ENCODE results near the gene BCO2.

Gene BCO2

DNA sequence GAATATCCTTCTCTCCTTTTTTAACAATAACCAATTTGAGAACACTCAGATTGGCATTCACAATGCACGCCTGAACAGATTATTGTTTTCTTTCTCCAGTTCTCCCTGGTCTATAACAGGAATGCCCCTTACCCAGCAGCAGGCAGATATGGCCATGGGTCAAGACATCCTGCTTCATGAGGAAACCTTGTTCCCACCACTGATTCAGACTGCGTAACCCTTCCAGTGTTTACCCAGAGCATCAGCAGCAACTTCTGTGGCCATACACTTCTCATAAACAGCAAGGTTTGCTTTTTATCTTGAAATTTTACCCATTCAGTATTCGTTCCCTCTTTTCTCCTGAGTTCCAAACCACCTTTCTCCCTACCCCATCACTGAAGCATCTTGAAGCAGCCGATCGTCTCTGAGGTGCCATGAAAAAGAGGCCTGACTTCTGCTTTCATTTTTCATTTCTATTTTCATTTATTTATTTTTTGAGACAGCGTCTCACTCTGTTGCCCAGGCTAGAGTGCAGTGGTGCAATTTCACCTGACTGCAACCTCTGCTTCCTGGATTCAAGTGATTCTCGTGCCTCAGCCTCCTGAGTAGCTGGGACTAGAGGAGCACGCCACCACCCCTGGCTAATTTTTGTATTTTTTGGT is 60.6 kb downstream of the BCO2 start:
- peaks cover 34 to 59% (median 41%) of the 10 kb centered on the region in 5 donors for H3K36me3 ChIP-seq (ENCODE audit: control insufficient read depth in 5 of 5, insufficient read depth in 5 of 5, low read length in 5 of 5)
- H3K9ac ChIP-seq (ENCODE audit: low read length in 5 of 5) = no peak overlapping the region
- H3K27me3 ChIP-seq (ENCODE audit: control insufficient read depth in 5 of 5, insufficient read depth in 4 of 5, low read length in 5 of 5) = no peaks in the 10 kb centered on the region
- peaks cover 0 to 2% (median 0%) of the 10 kb centered on the region in 5 donors for H3K4me1 ChIP-seq (ENCODE audit: control insufficient read depth in 5 of 5, insufficient read depth in 5 of 5, low read length in 5 of 5)
- no peak overlapping the region for H3K4me3 ChIP-seq (ENCODE audit: low read depth in 1 of 5, low read length in 5 of 5)
- no peak overlapping the region for H3K27ac ChIP-seq (ENCODE audit: low read depth, low read length)
- no peaks in the 10 kb centered on the region for H3K9me3 ChIP-seq (ENCODE audit: control insufficient read depth in 5 of 5, low read length in 5 of 5)

DNA sequence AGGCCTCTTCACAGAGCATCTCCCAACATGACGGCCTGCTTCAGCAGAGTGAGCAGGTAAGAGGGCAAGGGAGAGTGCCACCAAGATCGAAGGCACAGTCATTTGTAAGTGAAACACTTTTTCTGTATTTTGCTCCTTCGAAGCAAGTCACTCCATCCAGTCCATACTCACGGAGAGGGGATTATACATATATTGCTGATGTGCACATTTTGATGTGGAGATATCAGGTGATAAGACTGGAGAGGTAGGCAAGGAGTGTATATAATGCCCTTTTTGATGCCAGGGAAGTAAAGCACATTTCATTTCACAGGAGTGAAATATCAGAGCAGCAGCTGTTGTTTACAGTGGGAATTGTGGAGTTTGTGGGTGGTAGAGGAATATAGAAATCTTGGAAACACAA is 62.1 kb downstream of the BCO2 start:
- Histone ChIP-seq H3K9ac (ENCODE audit: low read length in 5 of 5) (no peak overlapping the region), H3K4me3 (ENCODE audit: low read depth in 1 of 5, low read length in 5 of 5) (no peak overlapping the region), H3K4me1 (ENCODE audit: control insufficient read depth in 5 of 5, insufficient read depth in 5 of 5, low read length in 5 of 5) (peaks cover 0 to 13% (median 8%) of the 10 kb centered on the region in 5 donors), H3K36me3 (ENCODE audit: control insufficient read depth in 5 of 5, insufficient read depth in 5 of 5, low read length in 5 of 5) (peaks cover 32 to 50% (median 37%) of the 10 kb centered on the region in 5 donors), H3K27me3 (ENCODE audit: control insufficient read depth in 5 of 5, insufficient read depth in 4 of 5, low read length in 5 of 5) (no peaks in the 10 kb centered on the region), H3K27ac (ENCODE audit: low read depth, low read length) (no peak overlapping the region), H3K9me3 (ENCODE audit: control insufficient read depth in 5 of 5, low read length in 5 of 5) (no peaks in the 10 kb centered on the region)

DNA sequence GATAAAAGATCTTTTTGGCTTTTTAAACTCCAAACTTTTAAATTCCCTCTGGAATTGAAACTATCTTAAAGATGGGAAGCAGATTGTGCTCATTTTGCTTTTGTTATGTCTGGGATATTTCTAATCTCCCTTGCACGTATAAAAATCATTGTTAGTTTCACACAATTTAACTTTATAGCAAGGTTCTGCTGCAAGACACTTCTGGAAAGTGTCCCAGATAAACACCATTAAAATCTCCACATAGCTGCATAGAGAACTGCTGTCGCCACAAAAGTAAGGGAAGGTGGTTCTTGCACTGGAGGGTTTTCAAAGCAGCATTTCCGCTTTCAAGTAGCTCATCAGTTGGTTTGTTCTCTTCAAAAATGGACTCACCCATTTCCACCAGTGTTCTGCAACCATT is 62.7 kb downstream of the BCO2 start:
- Histone ChIP-seq H3K36me3 (ENCODE audit: control insufficient read depth in 5 of 5, insufficient read depth in 5 of 5, low read length in 5 of 5) (peaks cover 32 to 44% (median 34%) of the 10 kb centered on the region in 5 donors), H3K27ac (ENCODE audit: low read depth, low read length) (no peak overlapping the region), H3K4me3 (ENCODE audit: low read depth in 1 of 5, low read length in 5 of 5) (no peak overlapping the region), H3K4me1 (ENCODE audit: control insufficient read depth in 5 of 5, insufficient read depth in 5 of 5, low read length in 5 of 5) (peaks cover 0 to 13% (median 8%) of the 10 kb centered on the region in 5 donors), H3K27me3 (ENCODE audit: control insufficient read depth in 5 of 5, insufficient read depth in 4 of 5, low read length in 5 of 5) (no peaks in the 10 kb centered on the region), H3K9me3 (ENCODE audit: control insufficient read depth in 5 of 5, low read length in 5 of 5) (no peaks in the 10 kb centered on the region), H3K9ac (ENCODE audit: low read length in 5 of 5) (no peak overlapping the region)

DNA sequence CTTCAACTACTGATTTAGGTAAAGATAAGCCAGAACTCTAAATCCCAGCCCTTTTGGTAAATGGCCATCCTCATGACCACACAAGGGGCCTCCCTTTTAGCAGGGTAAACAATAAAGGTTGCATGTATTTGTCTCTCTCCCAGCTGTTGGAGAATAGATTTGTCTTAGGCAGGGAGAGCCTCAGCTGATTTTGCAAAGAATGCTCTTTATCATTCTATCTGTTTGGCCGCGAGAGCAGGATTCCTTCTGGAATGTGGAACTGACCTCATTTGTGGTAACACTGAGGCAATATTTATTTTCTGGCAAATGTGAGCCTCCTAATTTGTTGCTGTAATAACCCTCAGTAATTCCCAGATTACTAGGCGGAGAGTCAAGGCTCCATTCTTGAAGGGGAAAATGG is 66.2 kb downstream of the BCO2 start:
- H3K36me3 ChIP-seq (ENCODE audit: control insufficient read depth in 5 of 5, insufficient read depth in 5 of 5, low read length in 5 of 5) = peaks cover 12 to 25% (median 19%) of the 10 kb centered on the region in 5 donors
- H3K4me1 ChIP-seq (ENCODE audit: control insufficient read depth in 5 of 5, insufficient read depth in 5 of 5, low read length in 5 of 5) = peaks cover 0 to 13% (median 8%) of the 10 kb centered on the region in 5 donors
- no peak overlapping the region for H3K27ac ChIP-seq (ENCODE audit: low read depth, low read length)

DNA sequence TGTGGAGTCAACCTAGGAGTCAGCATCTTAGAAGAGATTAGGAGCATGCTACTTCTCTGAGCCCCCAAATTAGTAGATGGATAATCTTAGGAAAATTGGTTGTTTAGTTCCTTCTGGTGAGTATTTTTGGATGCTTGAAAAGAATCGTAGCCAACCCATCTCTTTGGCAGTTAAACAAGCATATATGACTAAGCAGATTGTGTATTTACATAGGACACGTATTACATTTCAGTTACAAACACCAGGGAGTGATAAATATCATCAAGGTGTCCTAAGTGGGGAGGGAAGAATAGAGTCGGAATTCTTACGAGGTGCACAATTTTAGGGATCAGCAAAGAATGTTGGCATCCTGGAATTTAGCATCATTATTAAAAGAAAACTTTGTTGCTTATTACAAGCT is 71.9 kb downstream of the BCO2 start:
- no peak overlapping the region for H3K4me3 ChIP-seq (ENCODE audit: low read depth in 1 of 5, low read length in 5 of 5)

More for the DNA sequence above, 66.2 kb downstream of the BCO2 start:
- H3K27me3 ChIP-seq (ENCODE audit: control insufficient read depth in 5 of 5, insufficient read depth in 4 of 5, low read length in 5 of 5) = no peaks in the 10 kb centered on the region
- no peak overlapping the region for H3K4me3 ChIP-seq (ENCODE audit: low read depth in 1 of 5, low read length in 5 of 5)
- H3K9ac ChIP-seq (ENCODE audit: low read length in 5 of 5) = peak overlapping the region in 1 of 5 donors; percentile 17
- H3K9me3 ChIP-seq (ENCODE audit: control insufficient read depth in 5 of 5, low read length in 5 of 5) = no peaks in the 10 kb centered on the region

DNA sequence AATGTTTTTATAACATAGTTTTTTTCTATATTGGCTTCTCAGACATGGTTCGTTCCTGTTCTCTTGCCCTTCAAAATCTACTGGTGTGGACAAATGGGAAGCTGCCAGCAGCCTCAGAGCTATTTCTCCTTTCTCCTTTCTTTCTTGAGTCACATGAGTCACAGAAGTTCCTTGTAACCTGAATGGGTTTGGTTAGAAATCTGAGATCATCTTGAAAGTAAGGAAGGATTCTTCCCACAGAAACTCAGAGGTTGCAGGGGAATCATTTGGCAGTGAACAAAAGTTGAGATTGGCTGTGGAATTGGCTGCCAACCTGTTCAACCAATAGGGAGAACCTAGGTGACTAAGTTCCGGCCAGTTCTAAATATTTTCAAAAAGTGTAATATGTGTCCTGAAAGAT is 72.9 kb downstream of the BCO2 start:
- Histone ChIP-seq H3K4me1 (ENCODE audit: control insufficient read depth in 5 of 5, insufficient read depth in 5 of 5, low read length in 5 of 5) (no peaks in the 10 kb centered on the region), H3K36me3 (ENCODE audit: control insufficient read depth in 5 of 5, insufficient read depth in 5 of 5, low read length in 5 of 5) (peaks cover 0 to 1% (median 0%) of the 10 kb centered on the region in 5 donors), H3K9ac (ENCODE audit: low read length in 5 of 5) (no peak overlapping the region), H3K4me3 (ENCODE audit: low read depth in 1 of 5, low read length in 5 of 5) (no peak overlapping the region), H3K9me3 (ENCODE audit: control insufficient read depth in 5 of 5, low read length in 5 of 5) (no peaks in the 10 kb centered on the region), H3K27ac (ENCODE audit: low read depth, low read length) (no peak overlapping the region), H3K27me3 (ENCODE audit: control insufficient read depth in 5 of 5, insufficient read depth in 4 of 5, low read length in 5 of 5) (no peaks in the 10 kb centered on the region)

More for the DNA sequence above, 71.9 kb downstream of the BCO2 start:
- H3K9ac ChIP-seq (ENCODE audit: low read length in 5 of 5) = no peak overlapping the region
- no peaks in the 10 kb centered on the region for H3K9me3 ChIP-seq (ENCODE audit: control insufficient read depth in 5 of 5, low read length in 5 of 5)
- H3K27ac ChIP-seq (ENCODE audit: low read depth, low read length) = no peak overlapping the region
- H3K4me1 ChIP-seq (ENCODE audit: control insufficient read depth in 5 of 5, insufficient read depth in 5 of 5, low read length in 5 of 5) = peaks cover 0 to under 1% (median 0%) of the 10 kb centered on the region in 5 donors
- peaks cover 0 to 3% (median 0%) of the 10 kb centered on the region in 5 donors for H3K36me3 ChIP-seq (ENCODE audit: control insufficient read depth in 5 of 5, insufficient read depth in 5 of 5, low read length in 5 of 5)
- no peaks in the 10 kb centered on the region for H3K27me3 ChIP-seq (ENCODE audit: control insufficient read depth in 5 of 5, insufficient read depth in 4 of 5, low read length in 5 of 5)

DNA sequence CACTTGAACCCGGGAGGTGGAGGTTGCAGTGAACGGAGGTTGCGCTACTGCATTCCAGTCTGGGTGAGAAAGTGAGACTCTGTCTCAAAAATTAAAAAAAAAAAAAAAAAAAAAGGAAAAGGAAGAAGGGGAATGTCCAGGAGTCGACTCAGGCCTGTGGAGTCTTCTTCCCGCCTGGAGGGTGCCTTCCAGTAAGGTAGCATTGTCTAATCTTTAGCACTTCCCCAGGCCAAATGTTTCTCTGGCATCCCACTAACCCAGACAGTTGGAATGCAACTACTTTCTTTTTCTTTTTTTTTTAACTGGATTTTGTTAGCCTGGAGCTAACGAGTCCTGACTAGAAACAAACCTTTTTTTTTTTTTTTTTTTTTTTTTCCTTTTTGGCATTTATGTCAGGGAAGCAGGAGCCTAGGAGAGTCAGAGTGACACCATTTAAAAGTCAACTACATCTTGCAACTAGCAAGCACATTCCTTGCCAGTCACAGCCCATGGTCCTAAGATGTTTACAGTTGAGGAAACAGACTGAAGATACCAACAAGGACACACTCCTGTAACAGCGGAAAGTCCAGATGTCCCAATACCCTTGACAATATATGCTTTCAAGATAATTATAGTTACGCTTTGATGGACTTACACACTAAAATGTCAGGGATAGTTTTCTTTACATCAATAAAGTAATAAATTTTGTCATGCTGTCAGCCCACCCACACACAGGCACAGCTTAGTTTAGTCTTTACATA is 74.7 kb downstream of the BCO2 start:
- H3K27ac ChIP-seq (ENCODE audit: low read depth, low read length) = no peak overlapping the region
- H3K27me3 ChIP-seq (ENCODE audit: control insufficient read depth in 5 of 5, insufficient read depth in 4 of 5, low read length in 5 of 5) = no peaks in the 10 kb centered on the region
- no peak overlapping the region for H3K9ac ChIP-seq (ENCODE audit: low read length in 5 of 5)
- no peaks in the 10 kb centered on the region for H3K9me3 ChIP-seq (ENCODE audit: control insufficient read depth in 5 of 5, low read length in 5 of 5)
- no peaks in the 10 kb centered on the region for H3K4me1 ChIP-seq (ENCODE audit: control insufficient read depth in 5 of 5, insufficient read depth in 5 of 5, low read length in 5 of 5)
- no peak overlapping the region for H3K4me3 ChIP-seq (ENCODE audit: low read depth in 1 of 5, low read length in 5 of 5)
- H3K36me3 ChIP-seq (ENCODE audit: control insufficient read depth in 5 of 5, insufficient read depth in 5 of 5, low read length in 5 of 5) = no peaks in the 10 kb centered on the region

DNA sequence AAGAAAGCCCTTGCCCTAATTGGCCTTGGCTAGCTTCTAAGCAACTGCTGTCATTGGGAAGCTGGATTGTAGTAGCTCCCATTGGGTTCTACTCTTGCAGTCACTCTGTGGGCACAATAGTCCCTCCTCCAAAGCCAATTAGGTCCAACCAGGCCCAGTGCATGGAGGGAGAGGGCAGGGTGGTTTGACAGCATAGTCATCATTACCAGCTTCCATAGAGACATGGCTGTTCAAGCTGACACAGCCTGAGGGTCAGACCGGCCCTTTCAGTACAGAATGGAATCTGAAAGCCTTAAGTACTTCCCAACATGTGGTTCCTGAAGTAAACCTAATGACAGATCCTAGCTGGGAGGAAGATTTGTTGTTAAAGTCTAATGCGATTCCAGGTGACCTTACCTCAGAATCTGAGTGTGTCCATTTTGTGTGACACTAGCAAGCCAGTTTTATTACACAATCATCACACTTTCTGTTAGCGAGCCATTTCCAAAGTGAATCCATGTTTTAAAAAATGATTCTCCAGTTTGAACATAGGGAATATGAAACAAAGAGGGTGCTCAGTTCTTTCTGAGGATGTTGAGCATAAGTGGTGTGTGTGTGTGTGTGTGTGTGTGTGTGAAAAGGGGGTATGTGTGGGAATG is 78.4 kb downstream of the BCO2 start:
- H3K27ac ChIP-seq (ENCODE audit: low read depth, low read length) = no peak overlapping the region

DNA sequence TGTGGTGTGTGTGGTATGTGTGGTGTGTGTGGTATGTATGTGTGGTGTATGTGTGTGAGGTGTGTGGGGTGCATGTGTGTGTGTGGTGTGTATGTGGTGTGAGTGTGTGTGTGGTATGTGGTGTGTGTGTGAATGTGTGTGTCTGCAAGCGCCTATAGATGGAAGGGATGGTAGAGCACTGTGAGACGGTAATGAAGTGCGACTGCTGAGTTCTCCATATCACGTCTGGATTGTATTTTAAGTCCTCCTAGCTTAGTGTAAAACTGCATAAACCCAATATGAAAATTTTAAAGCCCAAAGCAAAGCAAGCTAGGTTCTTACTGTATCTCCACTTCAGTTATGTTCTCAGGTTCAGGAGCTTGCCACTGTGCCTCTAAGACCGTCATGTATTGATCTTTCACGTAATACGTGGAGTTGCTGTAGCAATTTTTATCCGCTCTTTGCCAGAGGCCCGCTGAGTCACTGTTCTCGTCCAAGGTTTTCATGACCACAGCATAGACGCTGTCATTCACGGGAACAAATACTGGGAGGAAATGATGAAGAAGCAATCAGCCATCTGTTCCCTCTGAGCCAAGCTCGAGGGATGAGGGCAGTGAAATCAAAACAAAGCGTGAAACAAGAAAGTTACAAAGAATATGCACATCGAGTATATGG is 79.9 kb downstream of the BCO2 start:
- Histone ChIP-seq H3K4me1 (ENCODE audit: control insufficient read depth in 5 of 5, insufficient read depth in 5 of 5, low read length in 5 of 5) (no peaks in the 10 kb centered on the region), H3K9me3 (ENCODE audit: control insufficient read depth in 5 of 5, low read length in 5 of 5) (no peaks in the 10 kb centered on the region), H3K36me3 (ENCODE audit: control insufficient read depth in 5 of 5, insufficient read depth in 5 of 5, low read length in 5 of 5) (no peaks in the 10 kb centered on the region), H3K9ac (ENCODE audit: low read length in 5 of 5) (no peak overlapping the region), H3K27me3 (ENCODE audit: control insufficient read depth in 5 of 5, insufficient read depth in 4 of 5, low read length in 5 of 5) (no peaks in the 10 kb centered on the region), H3K4me3 (ENCODE audit: low read depth in 1 of 5, low read length in 5 of 5) (no peak overlapping the region), H3K27ac (ENCODE audit: low read depth, low read length) (no peak overlapping the region)

More for the DNA sequence above, 78.4 kb downstream of the BCO2 start:
- Histone ChIP-seq H3K36me3 (ENCODE audit: control insufficient read depth in 5 of 5, insufficient read depth in 5 of 5, low read length in 5 of 5) (no peaks in the 10 kb centered on the region), H3K4me1 (ENCODE audit: control insufficient read depth in 5 of 5, insufficient read depth in 5 of 5, low read length in 5 of 5) (no peaks in the 10 kb centered on the region), H3K27me3 (ENCODE audit: control insufficient read depth in 5 of 5, insufficient read depth in 4 of 5, low read length in 5 of 5) (no peaks in the 10 kb centered on the region), H3K9me3 (ENCODE audit: control insufficient read depth in 5 of 5, low read length in 5 of 5) (no peaks in the 10 kb centered on the region), H3K4me3 (ENCODE audit: low read depth in 1 of 5, low read length in 5 of 5) (no peak overlapping the region), H3K9ac (ENCODE audit: low read length in 5 of 5) (no peak overlapping the region)
